C4-2B (cell line): ENCODE results near the gene SUMF2.

Source experiments
- H3K27ac ChIP-seq: fragments of 450-650 bp; 2 replicates; pipeline ENCODE4 v1.5.1; 2017
- ZFX ChIP-seq: fragments of 450-650 bp; IDR thresholded peaks from 2 replicates; pipeline ENCODE4 v1.6.1; 2017
- TF ChIP-seq, protein P1 (sequence below): fragments of 450-650 bp; conservative IDR thresholded peaks from 2 replicates; pipeline ENCODE4 v1.5.1; 2017; ENCODE audit warnings: mild to moderate bottlenecking

SUMF2 gene

DNA sequence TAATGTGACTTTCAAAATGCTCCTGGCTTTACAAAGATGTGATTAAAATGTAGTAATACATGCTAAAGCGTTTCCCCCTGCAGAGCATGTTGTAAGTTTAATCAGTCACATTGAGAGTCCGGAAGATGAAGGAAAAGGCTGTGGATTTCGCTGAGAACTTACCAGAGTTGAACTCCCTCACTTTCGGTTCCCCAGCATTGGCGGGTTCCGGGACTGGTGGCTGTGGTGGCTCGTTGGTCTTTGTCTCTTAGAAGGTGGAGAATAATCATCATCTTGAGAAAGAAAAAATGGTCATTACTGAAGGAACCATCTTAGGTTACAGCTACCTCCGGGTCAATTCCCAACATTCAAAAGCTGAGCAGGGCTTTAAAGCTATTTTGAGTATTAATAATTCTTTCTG lies 61.7 kb downstream of the SUMF2 start:
- no peak for TF ChIP-seq ZFX
- TF ChIP-seq, protein P1, sequence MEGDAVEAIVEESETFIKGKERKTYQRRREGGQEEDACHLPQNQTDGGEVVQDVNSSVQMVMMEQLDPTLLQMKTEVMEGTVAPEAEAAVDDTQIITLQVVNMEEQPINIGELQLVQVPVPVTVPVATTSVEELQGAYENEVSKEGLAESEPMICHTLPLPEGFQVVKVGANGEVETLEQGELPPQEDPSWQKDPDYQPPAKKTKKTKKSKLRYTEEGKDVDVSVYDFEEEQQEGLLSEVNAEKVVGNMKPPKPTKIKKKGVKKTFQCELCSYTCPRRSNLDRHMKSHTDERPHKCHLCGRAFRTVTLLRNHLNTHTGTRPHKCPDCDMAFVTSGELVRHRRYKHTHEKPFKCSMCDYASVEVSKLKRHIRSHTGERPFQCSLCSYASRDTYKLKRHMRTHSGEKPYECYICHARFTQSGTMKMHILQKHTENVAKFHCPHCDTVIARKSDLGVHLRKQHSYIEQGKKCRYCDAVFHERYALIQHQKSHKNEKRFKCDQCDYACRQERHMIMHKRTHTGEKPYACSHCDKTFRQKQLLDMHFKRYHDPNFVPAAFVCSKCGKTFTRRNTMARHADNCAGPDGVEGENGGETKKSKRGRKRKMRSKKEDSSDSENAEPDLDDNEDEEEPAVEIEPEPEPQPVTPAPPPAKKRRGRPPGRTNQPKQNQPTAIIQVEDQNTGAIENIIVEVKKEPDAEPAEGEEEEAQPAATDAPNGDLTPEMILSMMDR, result no peak
- H3K27ac ChIP-seq, result no peak overlapping the region

DNA sequence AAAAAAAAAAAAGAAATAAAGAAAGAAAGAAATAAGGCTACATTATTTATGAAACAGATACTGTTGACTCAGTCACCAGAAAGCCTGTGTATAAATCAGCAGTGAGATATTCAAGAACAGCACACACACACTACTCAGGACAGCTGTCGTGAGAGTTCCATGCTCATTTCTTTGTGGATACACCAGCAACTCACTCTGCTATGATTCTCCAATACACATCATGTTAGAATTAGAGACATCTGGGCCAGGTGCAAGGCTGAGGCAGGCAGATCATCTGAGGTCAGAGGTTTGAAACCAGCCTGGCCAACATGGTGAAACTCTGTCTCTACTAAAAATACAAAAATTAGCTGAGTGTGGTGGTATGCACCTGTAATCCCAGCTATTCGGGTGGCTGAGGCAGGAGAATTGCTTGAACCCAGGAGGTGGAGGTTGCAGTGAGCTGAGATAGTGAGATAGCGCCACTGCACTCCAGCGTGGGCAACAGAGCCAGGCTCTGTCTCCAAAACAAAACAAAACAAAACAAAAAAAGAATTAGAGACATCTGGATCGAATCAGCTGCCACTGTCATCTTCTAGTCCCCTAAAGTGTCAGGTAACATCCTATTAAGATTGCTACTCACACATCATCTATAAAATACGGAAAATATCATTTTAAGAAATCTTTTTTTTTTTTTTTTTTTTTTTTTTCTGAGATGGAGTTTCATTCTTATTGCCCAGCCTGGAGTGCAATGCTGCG lies 63.3 kb downstream of the SUMF2 start:
- no peak overlapping the region for H3K27ac ChIP-seq
- no peak for TF ChIP-seq ZFX
- TF ChIP-seq, protein P1, result no peak
